Measurements from ENCODE around the gene ACLY. TPM values are rescaled to one million over a fixed set of nuclear protein-coding genes. Genes with fewer than 3 reads are reported as not detected.

The ACLY gene
- total and polyA plus RNA-seq, 11 donors: 8.3 to 55.5 (median 34.7) TPM

DNA sequence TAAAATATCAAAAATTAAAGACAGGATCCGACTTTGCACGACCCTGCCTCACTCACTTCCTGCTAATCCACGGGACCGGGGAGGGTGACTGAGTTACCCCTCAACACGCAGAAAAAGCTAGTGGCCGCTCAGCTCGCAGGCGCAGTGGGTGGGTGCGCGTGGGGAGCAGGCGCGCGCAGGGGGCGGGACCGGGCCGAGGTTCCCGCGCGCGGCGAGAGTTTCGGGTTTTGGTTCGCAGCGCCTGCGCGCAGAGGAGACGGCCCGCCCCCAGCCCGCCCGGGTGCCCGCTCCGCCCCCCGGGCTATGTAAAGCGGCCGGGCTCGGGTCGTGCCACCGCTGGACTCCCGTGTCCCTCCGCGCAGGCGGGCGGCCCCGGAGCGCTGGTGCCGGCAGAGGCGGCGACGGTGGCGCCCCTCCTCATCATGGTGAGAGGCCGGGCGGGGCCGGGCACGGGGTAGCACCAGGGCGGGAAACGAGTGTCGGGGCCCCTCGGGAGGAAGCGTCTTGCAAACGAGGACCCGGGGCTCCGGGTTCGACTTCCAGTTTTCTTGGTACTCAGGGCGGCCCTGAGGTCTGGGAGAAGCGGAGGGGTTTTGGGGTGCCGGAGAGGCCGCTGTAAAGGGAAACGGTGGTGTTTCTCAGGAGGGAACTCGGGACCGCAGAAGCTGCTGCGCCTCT is 47.9 kb upstream of the ACLY start, which contains the start of gene CNP:
TSS of gene CNP (plus strand) at position 333 of the 678 bp plus-strand sequence. CDS start at position 423, 90 bp downstream.
- Histone ChIP-seq H3K27me3 (no peaks in the 10 kb centered on the region), H3K9me3 (no peaks in the 10 kb centered on the region), H3K36me3 (peaks cover 0 to 32% (median 13%) of the 10 kb centered on the region in 9 donors), H3K4me1 (peaks cover 0 to 42% (median 24%) of the 10 kb centered on the region in 12 donors), H3K4me3 (peak within 1 kb of the TSS; percentile 64 to 100 (median 90)), H3K27ac (peak within 1 kb of the TSS; percentile 59 to 94 (median 86))
- intact Hi-C loops (cut with DNase I): loop anchor here in 8 of 10 donors (2.0 to 10.0 kb wide), 6 partner anchors 46 to 150 kb away; partner anchors contain the start of gene DNAJC7 (in 7 of the 8)
- DNase-seq (peak; percentile 93 to 96 (median 94)), ATAC-seq (peak; percentile 90 to 95 (median 94))
- TF ChIP-seq, protein P1, sequence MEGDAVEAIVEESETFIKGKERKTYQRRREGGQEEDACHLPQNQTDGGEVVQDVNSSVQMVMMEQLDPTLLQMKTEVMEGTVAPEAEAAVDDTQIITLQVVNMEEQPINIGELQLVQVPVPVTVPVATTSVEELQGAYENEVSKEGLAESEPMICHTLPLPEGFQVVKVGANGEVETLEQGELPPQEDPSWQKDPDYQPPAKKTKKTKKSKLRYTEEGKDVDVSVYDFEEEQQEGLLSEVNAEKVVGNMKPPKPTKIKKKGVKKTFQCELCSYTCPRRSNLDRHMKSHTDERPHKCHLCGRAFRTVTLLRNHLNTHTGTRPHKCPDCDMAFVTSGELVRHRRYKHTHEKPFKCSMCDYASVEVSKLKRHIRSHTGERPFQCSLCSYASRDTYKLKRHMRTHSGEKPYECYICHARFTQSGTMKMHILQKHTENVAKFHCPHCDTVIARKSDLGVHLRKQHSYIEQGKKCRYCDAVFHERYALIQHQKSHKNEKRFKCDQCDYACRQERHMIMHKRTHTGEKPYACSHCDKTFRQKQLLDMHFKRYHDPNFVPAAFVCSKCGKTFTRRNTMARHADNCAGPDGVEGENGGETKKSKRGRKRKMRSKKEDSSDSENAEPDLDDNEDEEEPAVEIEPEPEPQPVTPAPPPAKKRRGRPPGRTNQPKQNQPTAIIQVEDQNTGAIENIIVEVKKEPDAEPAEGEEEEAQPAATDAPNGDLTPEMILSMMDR (IDR thresholded peaks at IDR 0.05): no peak
- peak in 1 of 2 donors; percentile 91 for TF ChIP-seq POLR2A (IDR thresholded peaks at IDR 0.05)
- 0 to 1% (median 0%) methylated on average over 15 to 71 of the region's 71 CpGs for WGBS, 4 donors

DNA sequence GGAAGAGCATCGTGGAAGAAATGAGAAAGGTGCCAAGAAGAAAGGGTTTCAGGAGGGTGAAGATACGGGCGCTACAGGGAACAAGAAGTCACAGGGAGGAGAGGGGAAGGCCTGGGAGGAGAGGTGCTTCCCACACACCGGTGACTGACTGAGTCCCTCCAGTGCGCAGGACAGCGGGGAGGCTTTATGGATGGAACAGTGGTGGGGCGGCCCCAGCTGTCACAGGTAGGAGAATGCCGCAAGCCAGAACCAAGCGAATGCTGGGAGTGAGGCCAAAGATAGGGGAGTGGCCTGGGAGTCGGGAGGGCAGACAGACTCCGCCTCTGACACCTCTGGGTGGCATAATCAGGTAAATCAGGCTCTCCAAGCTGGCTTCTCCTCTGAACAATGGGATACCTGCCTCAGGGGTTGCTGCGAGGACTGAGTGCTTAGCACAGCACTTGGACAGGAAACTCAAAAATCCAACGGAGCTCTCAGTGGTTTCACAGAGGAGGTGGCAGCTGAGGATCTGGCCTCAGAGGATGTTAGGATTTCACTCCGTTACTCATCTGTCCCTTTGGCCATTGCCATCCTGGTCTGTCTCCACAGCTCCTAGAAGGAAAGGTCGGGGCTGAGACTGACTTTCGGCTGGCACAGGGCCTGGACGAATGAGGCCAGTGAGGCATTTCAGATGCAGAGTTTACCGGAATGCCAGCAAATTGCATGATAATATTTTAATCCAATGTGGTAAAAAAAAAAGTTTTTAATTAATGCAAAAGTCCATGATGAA is 47.1 kb upstream of the ACLY start:
- 6 to 9% (median 8%) methylated on average over 18 of the region's 18 CpGs for WGBS, 4 donors
- intact Hi-C loops (cut with DNase I): loop anchor here (1.0 to 10.0 kb wide), 8 partner anchors 46 to 151 kb away; partner anchors contain the start of genes DNAJC7 (in 7 of the 10) and NKIRAS2 (in 2 of the 10)
- no peak for TF ChIP-seq POLR2A (IDR thresholded peaks at IDR 0.05)
- TF ChIP-seq, protein P1 (IDR thresholded peaks at IDR 0.05): no peak

DNA sequence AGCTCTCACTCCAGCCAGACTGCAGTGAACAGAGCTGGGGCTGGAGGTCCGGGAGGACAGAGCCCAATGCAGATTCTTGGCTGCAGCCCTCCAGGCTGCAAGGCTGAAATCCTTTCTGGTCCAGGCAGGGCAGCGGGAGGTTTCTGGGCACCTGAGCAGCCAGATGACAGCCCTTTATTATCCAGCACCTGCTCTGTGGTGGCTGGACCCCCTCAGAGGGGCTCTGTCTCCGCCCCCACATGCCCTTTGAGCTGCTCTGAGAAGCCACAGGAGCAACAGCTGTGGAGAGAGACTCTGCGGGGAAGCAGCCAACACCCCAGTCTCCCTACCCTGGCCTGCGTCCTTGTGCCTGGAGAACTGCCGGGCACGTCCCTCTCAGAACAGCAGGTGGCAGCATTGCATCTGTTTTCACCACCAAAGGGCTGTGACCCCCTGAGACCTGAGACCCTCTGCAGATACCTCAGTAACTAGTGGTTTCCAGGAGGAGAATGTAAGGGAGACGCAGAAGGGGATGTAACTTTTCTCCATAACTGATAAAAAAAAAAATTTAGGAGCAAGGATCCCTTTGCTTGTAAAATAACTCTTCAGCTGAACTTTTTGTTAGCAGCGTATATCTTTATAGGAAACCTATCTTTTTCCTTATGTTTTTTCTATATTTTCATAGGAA is 44.1 kb upstream of the ACLY start:
- no peak overlapping the region for H3K4me3 ChIP-seq
- H3K9me3 ChIP-seq: no peaks in the 10 kb centered on the region
- TF ChIP-seq, protein P1 (IDR thresholded peaks at IDR 0.05): peak; percentile 78 to 90 (median 86)
- no peak for TF ChIP-seq POLR2A (IDR thresholded peaks at IDR 0.05)
- intact Hi-C loops (cut with DNase I): loop anchor here in 8 of 10 donors (1.0 to 10.0 kb wide), 7 partner anchors 62 to 154 kb away; no protein-coding TSS in a partner anchor
- H3K36me3 ChIP-seq: peaks cover 0 to under 1% (median 0%) of the 10 kb centered on the region in 9 donors
- ATAC-seq: peak; percentile 24 to 36 (median 24)
- WGBS, 4 donors: 23 to 33% (median 28%) methylated on average over 4 to 9 of the region's 9 CpGs
- H3K4me1 ChIP-seq: peaks cover 0 to 28% (median 22%) of the 10 kb centered on the region in 12 donors
- peak; percentile 73 to 83 (median 79) for DNase-seq
- H3K27me3 ChIP-seq: no peaks in the 10 kb centered on the region
- no peak overlapping the region for H3K27ac ChIP-seq

More for the DNA sequence above, 47.1 kb upstream of the ACLY start:
- Histone ChIP-seq H3K9me3 (no peaks in the 10 kb centered on the region), H3K36me3 (peaks cover 0 to 28% (median 12%) of the 10 kb centered on the region in 9 donors), H3K4me3 (peak overlapping the region; percentile 19 to 100 (median 90)), H3K27ac (peak overlapping the region in 11 of 12 donors; percentile 78 to 94 (median 85)), H3K4me1 (peaks cover 0 to 40% (median 24%) of the 10 kb centered on the region in 12 donors), H3K27me3 (no peaks in the 10 kb centered on the region)
- DNase-seq (peak in 4 of 5 donors; percentile 49 to 73 (median 64)), ATAC-seq (peak; percentile 27 to 55 (median 42))

Data from heart left ventricle (tissue), 16 donors.